OCI-LY7 (cell line): ENCODE measurements around the gene ADAM12. TPM values are rescaled to one million over a fixed set of nuclear protein-coding genes. Genes with fewer than 3 reads are reported as not detected.

Experiments
- BruUV-seq: library from RNA; stranded (reverse); fragments of 400-500 nt; replicated peaks from 2 replicates; lab custom pipeline; 2021; lab: Mats Ljungman, UMichigan
- CTCF ChIA-PET: fragments of 300-600 bp; sonication (Branson Sonifier 250); formaldehyde crosslinking; loops from one replicate; lab custom pipeline; 2022; ENCODE audit warnings: antibody characterized with exemption; ENCODE audit not compliant: unreplicated experiment; lab: Charles Lee
- POLR2A ChIA-PET: fragments of 300-600 bp; sonication (Branson Sonifier 250); formaldehyde crosslinking; loops from one replicate; lab custom pipeline; 2022; ENCODE audit warnings: antibody characterized with exemption; lab: Charles Lee
- DNase-seq: peaks from one replicate; pipeline ENCODE4 v3.0.0-alpha.2; 2015; ENCODE audit warnings: low spot score
- H2AFZ ChIP-seq: fragments of 200-600 bp; sonication (generic), shearing (Covaris generic); 2 replicates; pipeline ENCODE4 v1.6.1; 2014; ENCODE audit warnings: mild to moderate bottlenecking, antibody characterized with exemption, low read length, moderate library complexity
- H3K27ac ChIP-seq: fragments of 200-600 bp; sonication (generic); 2 replicates; pipeline ENCODE4 v1.5.1; 2014; ENCODE audit warnings: mixed run types, low read depth, mild to moderate bottlenecking, moderate library complexity, low read length, inconsistent platforms; ENCODE audit not compliant: poor library complexity, severe bottlenecking
- H3K36me3 ChIP-seq: fragments of 200-600 bp; sonication (generic); 2 replicates; pipeline ENCODE4 v1.6.1; 2014; ENCODE audit warnings: mild to moderate bottlenecking, antibody characterized with exemption, low read length, moderate library complexity, mixed read lengths; ENCODE audit not compliant: insufficient read depth
- H3K4me1 ChIP-seq: fragments of 200-600 bp; sonication (generic); 2 replicates; pipeline ENCODE4 v1.5.1; 2014; ENCODE audit warnings: mild to moderate bottlenecking, low read length; ENCODE audit not compliant: insufficient read depth, poor library complexity, severe bottlenecking
- H3K4me2 ChIP-seq: fragments of 200-600 bp; sonication (generic); 2 replicates; pipeline ENCODE4 v1.6.1; 2014; ENCODE audit warnings: mild to moderate bottlenecking, low read length
- H3K4me3 ChIP-seq: fragments of 200-600 bp; sonication (generic); 2 replicates; pipeline ENCODE4 v1.5.1; 2014; ENCODE audit warnings: mild to moderate bottlenecking, low read depth, low read length; ENCODE audit not compliant: poor library complexity, severe bottlenecking
- H3K79me2 ChIP-seq: fragments of 200-600 bp; sonication (generic); 2 replicates; pipeline ENCODE4 v1.6.1; 2016; ENCODE audit warnings: low read depth, mild to moderate bottlenecking, low read length, moderate library complexity, mixed read lengths; ENCODE audit not compliant: insufficient read depth
- H3K9me2 ChIP-seq: fragments of 200-600 bp; sonication (generic); 2 replicates; pipeline ENCODE4 v1.6.1; 2016; ENCODE audit warnings: mild to moderate bottlenecking, low read length, mixed read lengths; ENCODE audit not compliant: insufficient read depth
- H3K9me3 ChIP-seq: fragments of 200-600 bp; sonication (generic); 2 replicates; pipeline ENCODE4 v1.6.1; 2014; ENCODE audit warnings: mild to moderate bottlenecking, mixed run types, low read length, mixed read lengths
- H4K20me1 ChIP-seq: fragments of 200-600 bp; sonication (generic); 2 replicates; pipeline ENCODE4 v1.6.1; 2014; ENCODE audit warnings: mild to moderate bottlenecking, antibody characterized with exemption, low read length, moderate library complexity, mixed read lengths; ENCODE audit not compliant: insufficient read depth
- EZH2phosphoT487 ChIP-seq: fragments of 200-600 bp; sonication (generic); IDR thresholded peaks from 2 replicates; pipeline ENCODE4 v1.6.1; 2018; ENCODE audit warnings: low read depth, borderline replicate concordance, mild to moderate bottlenecking, mixed run types, antibody characterized with exemption, low read length, moderate library complexity, mixed read lengths
- intact Hi-C: fragments of 100-400 bp; cut with micrococcal nuclease; formaldehyde crosslinking; loops from one replicate; pipeline ENCODE4 v1.10.0; 2022; ENCODE audit not compliant: unreplicated experiment
- total RNA-seq, 2 experiments: library from RNA; depleted of rRNA in 1 of 2; stranded (reverse); fragments of >200 nt in 1 of 2; shearing (Covaris generic) in 1 of 2; gene quantifications; 2 replicates each; pipeline ENCODE4 v1.2.3, GENCODE V29; 2014 to 2022
- TF ChIP-seq, protein P1 (sequence below): fragments of 200-600 bp; sonication (generic); conservative IDR thresholded peaks from 2 replicates; pipeline ENCODE4 v1.5.1; 2014; ENCODE audit warnings: mild to moderate bottlenecking, antibody characterized with exemption, low read length, moderate library complexity, mixed read lengths

Gene ADAM12
- total RNA-seq, 2 experiments from 2014 or later = 0.06 TPM; not detected in 1

DNA sequence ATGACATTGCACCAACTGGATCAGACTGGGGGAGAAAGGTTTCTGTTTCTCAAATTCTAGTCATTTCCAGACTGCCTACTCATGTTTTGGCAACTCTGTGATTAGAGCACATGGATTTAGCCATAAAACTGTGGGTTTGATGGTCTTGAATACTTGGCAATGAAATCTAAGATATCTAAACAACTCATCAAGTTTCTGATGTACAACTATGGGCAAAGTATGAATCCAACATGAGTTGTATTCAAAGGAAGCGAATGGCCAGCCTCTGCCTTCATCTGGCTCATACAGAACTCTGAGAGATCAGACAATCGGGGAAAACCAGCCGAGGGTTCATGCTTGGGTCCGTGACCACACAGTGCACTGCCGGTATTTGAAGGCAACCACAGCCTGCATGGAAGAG is 144.3 kb downstream of the ADAM12 start:
- DNase-seq = no peak
- Histone ChIP-seq H3K4me3 (no peak overlapping the region), H2AFZ (no peak overlapping the region), H3K4me2 (no peak overlapping the region), H3K9me3 (no peaks in the 10 kb centered on the region), H3K4me1 (no peaks in the 10 kb centered on the region), H3K9me2 (no peaks in the 10 kb centered on the region), H3K27ac (no peak overlapping the region), H4K20me1 (no peaks in the 10 kb centered on the region), H3K36me3 (no peaks in the 10 kb centered on the region), H3K79me2 (no peaks in the 10 kb centered on the region)
- BruUV-seq = no TSS peak
- TF ChIP-seq, protein P1, sequence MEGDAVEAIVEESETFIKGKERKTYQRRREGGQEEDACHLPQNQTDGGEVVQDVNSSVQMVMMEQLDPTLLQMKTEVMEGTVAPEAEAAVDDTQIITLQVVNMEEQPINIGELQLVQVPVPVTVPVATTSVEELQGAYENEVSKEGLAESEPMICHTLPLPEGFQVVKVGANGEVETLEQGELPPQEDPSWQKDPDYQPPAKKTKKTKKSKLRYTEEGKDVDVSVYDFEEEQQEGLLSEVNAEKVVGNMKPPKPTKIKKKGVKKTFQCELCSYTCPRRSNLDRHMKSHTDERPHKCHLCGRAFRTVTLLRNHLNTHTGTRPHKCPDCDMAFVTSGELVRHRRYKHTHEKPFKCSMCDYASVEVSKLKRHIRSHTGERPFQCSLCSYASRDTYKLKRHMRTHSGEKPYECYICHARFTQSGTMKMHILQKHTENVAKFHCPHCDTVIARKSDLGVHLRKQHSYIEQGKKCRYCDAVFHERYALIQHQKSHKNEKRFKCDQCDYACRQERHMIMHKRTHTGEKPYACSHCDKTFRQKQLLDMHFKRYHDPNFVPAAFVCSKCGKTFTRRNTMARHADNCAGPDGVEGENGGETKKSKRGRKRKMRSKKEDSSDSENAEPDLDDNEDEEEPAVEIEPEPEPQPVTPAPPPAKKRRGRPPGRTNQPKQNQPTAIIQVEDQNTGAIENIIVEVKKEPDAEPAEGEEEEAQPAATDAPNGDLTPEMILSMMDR = no peak
- no peak for TF ChIP-seq EZH2phosphoT487
- ChIA-PET CTCF (no interaction called here), POLR2A (no interaction called here)
- intact Hi-C loops = no loop called here

DNA sequence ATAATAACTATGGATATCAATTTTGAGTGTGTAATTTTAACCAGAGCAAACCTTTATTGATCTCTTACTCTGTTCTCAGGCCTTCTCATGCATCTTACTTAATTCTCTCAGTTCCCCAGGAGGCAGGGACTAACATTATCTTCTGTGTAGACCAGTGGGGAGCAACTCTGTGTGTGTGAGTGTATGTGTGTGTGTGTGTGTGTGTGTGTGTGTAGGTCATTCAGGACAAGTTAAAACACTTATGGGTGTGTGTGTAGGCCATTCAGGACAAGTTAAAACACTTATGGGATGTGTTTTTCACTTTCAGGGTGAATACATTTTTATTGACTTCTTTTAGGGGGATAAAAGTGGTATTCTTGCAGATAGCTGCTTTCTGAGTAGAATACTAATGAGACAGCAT is 145.0 kb downstream of the ADAM12 start:
- POLR2A ChIA-PET = no interaction called here
- H3K9me2 ChIP-seq = no peaks in the 10 kb centered on the region
- TF ChIP-seq EZH2phosphoT487 = no peak
- TF ChIP-seq, protein P1 = no peak
- DNase-seq = no peak
- intact Hi-C loops = no loop called here
- H3K4me2 ChIP-seq = no peak overlapping the region
- no peaks in the 10 kb centered on the region for H3K36me3 ChIP-seq
- no peaks in the 10 kb centered on the region for H3K9me3 ChIP-seq
- no peaks in the 10 kb centered on the region for H3K4me1 ChIP-seq
- no peak overlapping the region for H2AFZ ChIP-seq
- no peaks in the 10 kb centered on the region for H3K79me2 ChIP-seq
- no TSS peak for BruUV-seq
- no peaks in the 10 kb centered on the region for H4K20me1 ChIP-seq
- H3K4me3 ChIP-seq = no peak overlapping the region
- H3K27ac ChIP-seq = no peak overlapping the region
- CTCF ChIA-PET = no interaction called here

DNA sequence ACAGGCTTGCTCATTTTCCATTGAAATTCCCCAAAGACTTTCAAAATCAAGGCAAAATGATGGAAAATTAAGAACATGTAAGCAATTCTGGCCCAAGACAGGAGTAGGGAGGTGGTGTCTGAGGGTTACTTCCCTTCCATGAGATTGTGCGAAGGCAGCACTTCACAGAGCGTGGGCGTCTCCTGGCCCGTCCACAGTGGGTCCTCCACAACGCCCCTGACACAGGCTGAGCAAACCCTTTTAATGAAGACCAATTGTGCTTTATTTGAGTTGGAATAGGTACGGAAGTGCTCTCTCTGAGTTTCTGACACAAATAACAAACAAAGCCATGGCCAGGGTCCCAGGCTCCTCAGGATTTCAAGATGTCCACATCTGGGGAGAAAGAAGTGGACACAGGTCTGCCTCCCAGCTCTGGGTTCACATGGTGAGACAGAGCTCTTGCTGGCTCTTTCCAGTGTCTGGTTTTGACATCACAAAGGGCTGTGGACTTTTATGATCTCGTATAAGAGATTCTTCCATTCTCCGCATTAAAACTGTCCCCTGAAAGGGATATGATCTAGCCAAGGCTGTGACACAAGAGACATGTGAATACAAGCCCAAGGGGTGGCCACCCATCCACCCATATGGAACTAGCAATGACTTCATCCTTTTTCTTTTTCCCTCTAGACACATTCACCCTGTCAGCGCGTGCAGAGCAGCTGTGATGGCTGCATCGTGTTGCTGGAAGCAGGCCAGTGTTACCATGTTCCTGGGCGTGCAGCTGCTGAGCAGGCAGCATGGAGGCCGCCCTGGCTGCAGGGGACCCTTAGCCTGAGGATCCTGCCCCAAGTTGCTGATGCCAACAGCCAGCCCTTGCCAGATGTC is 145.6 kb downstream of the ADAM12 start:
- Histone ChIP-seq H3K4me1 (no peaks in the 10 kb centered on the region), H3K36me3 (no peaks in the 10 kb centered on the region), H3K4me2 (no peak overlapping the region), H3K4me3 (no peak overlapping the region), H3K9me2 (no peaks in the 10 kb centered on the region), H4K20me1 (no peaks in the 10 kb centered on the region), H3K27ac (no peak overlapping the region), H2AFZ (no peak overlapping the region), H3K9me3 (no peaks in the 10 kb centered on the region), H3K79me2 (no peaks in the 10 kb centered on the region)
- no TSS peak for BruUV-seq
- TF ChIP-seq, protein P1 = no peak
- no peak for TF ChIP-seq EZH2phosphoT487
- POLR2A ChIA-PET = no interaction called here
- DNase-seq = no peak
- intact Hi-C loops = no loop called here
- CTCF ChIA-PET = no interaction called here
